CD14-positive monocyte (primary cell): Measurements from ENCODE around the gene ARID1B. TPM values are rescaled to one million over a fixed set of nuclear protein-coding genes. Genes with fewer than 3 reads are reported as not detected.

Experiments used
- DNase-seq, 3 donors: peaks; one replicate each; pipeline ENCODE4 v3.0.0-alpha.2; 2011 to 2022
- H2AFZ ChIP-seq: 2 replicates; pipeline ENCODE4 v1.6.0; 2012; ENCODE audit warnings: mild to moderate bottlenecking, low read depth, low read length, inconsistent platforms; ENCODE audit not compliant: insufficient read depth, poor library complexity, severe bottlenecking
- H3K27ac ChIP-seq, 2 donors: 1 replicate in 1 of 2; 2 replicates in 1 of 2; pipeline ENCODE4 v1.5.1; 2012 to 2013; ENCODE audit warnings: low read length in 2 of 2, control low read depth in 1 of 2, inconsistent platforms in 1 of 2, low read depth in 1 of 2, mild to moderate bottlenecking in 1 of 2
- H3K27me3 ChIP-seq, 2 donors: one replicate each; pipeline versions ENCODE4 v1.6.0 to v1.6.1; 2011 to 2013; ENCODE audit warnings: low read length in 2 of 2; ENCODE audit not compliant: control insufficient read depth in 2 of 2, insufficient read depth in 2 of 2
- H3K36me3 ChIP-seq, 2 donors: replicated peaks in 1 of 2; 1 replicate in 1 of 2; 2 replicates in 1 of 2; pipeline versions ENCODE4 v1.5.1 to v1.6.1; 2012 to 2013; ENCODE audit warnings: low read length in 2 of 2, control low read depth in 1 of 2, inconsistent platforms in 1 of 2, mild to moderate bottlenecking in 1 of 2; ENCODE audit not compliant: insufficient read depth in 2 of 2, control insufficient read depth in 1 of 2
- H3K4me1 ChIP-seq, 2 donors: 1 replicate in 1 of 2; 2 replicates in 1 of 2; pipeline versions ENCODE4 v1.5.1 to v1.6.1; 2012 to 2013; ENCODE audit warnings: low read length in 2 of 2, control low read depth in 1 of 2, inconsistent platforms in 1 of 2, mild to moderate bottlenecking in 1 of 2, moderate library complexity in 1 of 2; ENCODE audit not compliant: insufficient read depth in 2 of 2, control insufficient read depth in 1 of 2
- H3K4me2 ChIP-seq: replicated peaks from 2 replicates; pipeline ENCODE3; 2012; ENCODE audit warnings: low read length, moderate library complexity, mild to moderate bottlenecking; ENCODE audit not compliant: poor library complexity, severe bottlenecking; ENCODE audit errors: extremely low read depth
- H3K4me3 ChIP-seq, 3 experiments: fragments of 200-600 bp in 1 of 3; sonication (generic) in 1 of 3; replicated peaks in 1 of 3; 1 replicate in 2 of 3; 2 replicates in 1 of 3; pipeline ENCODE4 v1.5.1; 2011 to 2013; ENCODE audit warnings: low read length in 3 of 3, mild to moderate bottlenecking in 3 of 3, control low read depth in 2 of 3, low read depth in 2 of 3, inconsistent platforms in 1 of 3, moderate library complexity in 1 of 3
- H3K79me2 ChIP-seq: 2 replicates; pipeline ENCODE4 v1.6.0; 2012; ENCODE audit warnings: mild to moderate bottlenecking, control low read depth, inconsistent platforms, low read length, moderate library complexity; ENCODE audit not compliant: insufficient read depth
- H3K9ac ChIP-seq: 2 replicates; pipeline ENCODE4 v1.6.0; 2017; ENCODE audit warnings: low read length, mild to moderate bottlenecking; ENCODE audit not compliant: insufficient read depth, poor library complexity, severe bottlenecking
- H3K9me3 ChIP-seq, 2 donors: replicated peaks in 1 of 2; 1 replicate in 1 of 2; 2 replicates in 1 of 2; pipeline versions ENCODE4 v1.5.1 to v1.6.1; 2012 to 2013; ENCODE audit warnings: low read length in 2 of 2, control low read depth in 1 of 2; ENCODE audit not compliant: control insufficient read depth in 1 of 2, insufficient read depth in 1 of 2
- H4K20me1 ChIP-seq: 2 replicates; pipeline ENCODE4 v1.6.0; 2012; ENCODE audit warnings: mild to moderate bottlenecking, low read length, control low read depth, moderate library complexity; ENCODE audit not compliant: insufficient read depth
- H3K27ac Mint-ChIP-seq, 7 donors: one replicate each; pipeline ENCODE4 v1.8.0; 2020; ENCODE audit warnings: mild to moderate bottlenecking in 7 of 7, mixed read lengths in 7 of 7, moderate library complexity in 6 of 7, inconsistent platforms in 2 of 7
- H3K27me3 Mint-ChIP-seq, 3 donors: one replicate each; pipeline ENCODE4 v1.8.0; 2021 to 2022; ENCODE audit warnings: low read depth in 3 of 3, mild to moderate bottlenecking in 3 of 3, mixed read lengths in 3 of 3, moderate library complexity in 3 of 3, inconsistent platforms in 1 of 3
- H3K36me3 Mint-ChIP-seq, 2 donors: one replicate each; pipeline ENCODE4 v1.8.0; 2020; ENCODE audit warnings: mixed read lengths in 2 of 2, inconsistent platforms in 1 of 2, mild to moderate bottlenecking in 1 of 2
- H3K4me1 Mint-ChIP-seq: one replicate; pipeline ENCODE4 v1.8.0; 2020; ENCODE audit warnings: mild to moderate bottlenecking, mixed read lengths
- H3K4me3 Mint-ChIP-seq, 2 donors: one replicate each; pipeline ENCODE4 v1.8.0; 2020; ENCODE audit warnings: mild to moderate bottlenecking in 2 of 2, mixed read lengths in 2 of 2, moderate library complexity in 1 of 2
- H3K9me3 Mint-ChIP-seq, 7 donors: one replicate each; pipeline ENCODE4 v1.8.0; 2020 to 2022; ENCODE audit warnings: mixed read lengths in 7 of 7, mild to moderate bottlenecking in 6 of 7, moderate library complexity in 6 of 7, inconsistent platforms in 2 of 7
- WGBS: methylation state at CpG from one replicate; pipeline ENCODE4 v1.1.5; 2013; ENCODE audit warnings: missing lambda C conversion rate; ENCODE audit not compliant: insufficient coverage; 5-methylcytosine and 5-hydroxymethylcytosine counted together
- intact Hi-C, 2 donors: fragments of 100-400 bp; cut with micrococcal nuclease; formaldehyde crosslinking; loops; one replicate each; pipeline versions ENCODE4 v1.15.0 to v1.15.1; 2023
- polyA plus RNA-seq, 3 donors: library from polyadenylated mRNA; depleted of rRNA in 1 of 3; unstranded in 2 of 3; stranded (reverse) in 1 of 3; fragments of 300-500 nt in 2 of 3; fragments of >200 nt in 1 of 3; fragmentation: Illumina TruSeq in 2 of 3; gene quantifications; 1 replicate in 2 of 3; 2 replicates in 1 of 3; pipeline ENCODE4 v1.2.3, GENCODE V29; 2012 to 2021
- TF ChIP-seq, protein P1 (sequence below): fragments of 200-600 bp; IDR thresholded peaks from one replicate; pipeline ENCODE4 v1.8.0; 2022; ENCODE audit warnings: antibody characterized with exemption, mild to moderate bottlenecking

The ARID1B gene
- polyA plus RNA-seq, 3 donors = 3.2 to 22.1 (median 3.8) TPM

DNA sequence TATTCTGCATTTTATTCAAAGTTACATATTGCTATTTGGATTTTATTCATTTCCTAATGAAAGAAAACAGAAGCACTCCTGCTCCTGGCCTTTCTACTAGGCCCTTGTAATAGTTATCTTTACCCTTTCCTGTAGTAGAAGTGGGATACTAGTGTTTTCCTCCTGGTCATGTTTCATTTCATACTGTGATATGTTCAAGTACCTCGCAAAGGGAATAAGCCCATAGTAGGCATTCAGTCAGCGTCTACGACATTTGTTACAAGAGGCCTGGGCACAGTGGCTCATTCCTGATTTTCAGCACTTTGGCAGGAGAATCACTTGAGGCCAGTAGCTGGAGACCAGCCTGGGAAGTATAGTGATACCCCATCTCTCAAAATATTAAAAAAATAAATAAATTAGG, 154.1 kb downstream of the ARID1B start:
- DNase-seq = no peak
- Histone ChIP-seq H3K4me3 (no peak overlapping the region), H3K9me3 (no peaks in the 10 kb centered on the region), H3K4me1 (no peaks in the 10 kb centered on the region), H4K20me1 (peaks cover 79% of the 10 kb centered on the region), H3K36me3 (peaks cover 3 to 14% of the 10 kb centered on the region in 2 donors), H3K79me2 (peaks cover 67% of the 10 kb centered on the region), H3K27ac (no peak overlapping the region), H3K4me2 (no peak overlapping the region), H2AFZ (no peak overlapping the region), H3K27me3 (no peaks in the 10 kb centered on the region), H3K9ac (no peak overlapping the region)
- WGBS = no CpG with 5 or more reads among the region's 3 CpGs
- intact Hi-C loops = no loop called here
- H3K9me3 Mint-ChIP-seq = peaks cover 0 to 1% (median 0%) of the 10 kb centered on the region in 7 donors
- no peak overlapping the region for H3K27ac Mint-ChIP-seq
- peaks cover 0 to 2% (median 0%) of the 10 kb centered on the region in 3 donors for H3K27me3 Mint-ChIP-seq
- H3K4me3 Mint-ChIP-seq = no peak overlapping the region
- TF ChIP-seq, protein P1, sequence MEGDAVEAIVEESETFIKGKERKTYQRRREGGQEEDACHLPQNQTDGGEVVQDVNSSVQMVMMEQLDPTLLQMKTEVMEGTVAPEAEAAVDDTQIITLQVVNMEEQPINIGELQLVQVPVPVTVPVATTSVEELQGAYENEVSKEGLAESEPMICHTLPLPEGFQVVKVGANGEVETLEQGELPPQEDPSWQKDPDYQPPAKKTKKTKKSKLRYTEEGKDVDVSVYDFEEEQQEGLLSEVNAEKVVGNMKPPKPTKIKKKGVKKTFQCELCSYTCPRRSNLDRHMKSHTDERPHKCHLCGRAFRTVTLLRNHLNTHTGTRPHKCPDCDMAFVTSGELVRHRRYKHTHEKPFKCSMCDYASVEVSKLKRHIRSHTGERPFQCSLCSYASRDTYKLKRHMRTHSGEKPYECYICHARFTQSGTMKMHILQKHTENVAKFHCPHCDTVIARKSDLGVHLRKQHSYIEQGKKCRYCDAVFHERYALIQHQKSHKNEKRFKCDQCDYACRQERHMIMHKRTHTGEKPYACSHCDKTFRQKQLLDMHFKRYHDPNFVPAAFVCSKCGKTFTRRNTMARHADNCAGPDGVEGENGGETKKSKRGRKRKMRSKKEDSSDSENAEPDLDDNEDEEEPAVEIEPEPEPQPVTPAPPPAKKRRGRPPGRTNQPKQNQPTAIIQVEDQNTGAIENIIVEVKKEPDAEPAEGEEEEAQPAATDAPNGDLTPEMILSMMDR = no peak
- peaks cover 3% of the 10 kb centered on the region for H3K4me1 Mint-ChIP-seq
- peaks cover 9 to 15% of the 10 kb centered on the region in 2 donors for H3K36me3 Mint-ChIP-seq

DNA sequence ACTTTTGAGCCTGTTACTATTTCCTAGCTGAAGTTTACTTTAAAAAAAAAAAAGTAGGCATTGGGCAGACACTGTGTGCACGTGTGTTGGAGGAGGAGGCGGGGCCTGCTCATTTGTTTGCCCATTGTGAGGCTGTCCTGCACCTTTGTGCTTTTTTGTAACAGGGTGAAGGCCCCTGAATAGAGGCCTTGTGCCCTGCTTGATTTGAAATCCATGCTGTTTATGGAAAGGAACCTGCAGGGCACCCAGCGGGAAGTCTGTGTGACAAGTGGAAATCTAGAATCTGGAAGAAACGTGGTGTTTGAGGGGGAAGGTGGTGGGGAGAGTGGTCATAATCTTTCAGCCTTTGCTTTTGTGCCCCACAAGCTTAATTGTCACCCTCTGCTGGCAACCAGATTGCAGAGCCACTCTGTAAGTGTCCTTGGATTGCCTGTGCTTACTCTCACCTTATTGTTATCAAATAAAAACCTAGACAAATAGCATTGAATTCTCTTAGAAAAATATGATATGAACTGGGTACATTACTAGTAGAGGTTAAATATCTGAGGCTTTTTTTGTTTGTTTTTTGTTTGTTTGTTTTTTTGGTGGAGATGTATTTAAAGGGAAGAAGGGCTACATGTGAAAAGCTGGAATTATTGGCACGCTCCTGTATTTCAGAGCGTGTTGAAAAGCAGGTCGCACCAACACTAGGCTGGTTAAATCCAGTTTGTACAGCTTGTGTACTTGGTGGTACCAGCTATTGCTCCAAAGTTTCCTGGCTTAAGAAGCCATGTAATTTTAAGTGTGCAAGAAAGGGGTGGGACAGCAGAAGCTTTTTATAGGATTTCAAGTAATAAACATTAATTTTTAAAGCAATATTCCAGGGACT, 156.3 kb downstream of the ARID1B start:
- H3K4me1 Mint-ChIP-seq = peaks cover 2% of the 10 kb centered on the region
- no peaks in the 10 kb centered on the region for H3K4me1 ChIP-seq

More for the DNA sequence above, 156.3 kb downstream of the ARID1B start:
- Histone ChIP-seq H2AFZ (no peak overlapping the region), H3K27ac (no peak overlapping the region), H3K4me2 (no peak overlapping the region), H3K9ac (no peak overlapping the region), H3K27me3 (no peaks in the 10 kb centered on the region), H4K20me1 (peaks cover 80% of the 10 kb centered on the region), H3K9me3 (no peaks in the 10 kb centered on the region), H3K36me3 (peaks cover 6 to 22% of the 10 kb centered on the region in 2 donors), H3K79me2 (peaks cover 62% of the 10 kb centered on the region), H3K4me3 (no peak overlapping the region)
- WGBS = 79% methylated on average over 6 of the region's 7 CpGs
- TF ChIP-seq, protein P1 = no peak
- Mint-ChIP-seq H3K27me3 (no peaks in the 10 kb centered on the region), H3K27ac (peak overlapping the region in 2 of 7 donors; percentile 6 to 77), H3K9me3 (peaks cover 0 to 1% (median 0%) of the 10 kb centered on the region in 7 donors), H3K36me3 (peaks cover 15 to 27% of the 10 kb centered on the region in 2 donors), H3K4me3 (no peak overlapping the region)
- DNase-seq = no peak
- intact Hi-C loops = no loop called here
